A673 (cell line): ENCODE measurements around the gene CUX1. TPM values are rescaled to one million over a fixed set of nuclear protein-coding genes. Genes with fewer than 3 reads are reported as not detected.

Experiments used
- BruUV-seq: library from RNA; stranded (reverse); fragments of 400-500 nt; replicated peaks from 2 replicates; lab custom pipeline; 2021; lab: Mats Ljungman, UMichigan
- CTCF ChIA-PET: fragments of 300-600 bp; sonication (Branson Sonifier 250); formaldehyde crosslinking; loops from one replicate; lab custom pipeline; 2022; ENCODE audit warnings: antibody characterized with exemption; lab: Charles Lee
- POLR2A ChIA-PET: fragments of 300-600 bp; sonication (Branson Sonifier 250); formaldehyde crosslinking; loops from one replicate; lab custom pipeline; 2022; ENCODE audit warnings: antibody characterized with exemption; ENCODE audit not compliant: low non-redundant PET; lab: Charles Lee
- DNase-seq: peaks from one replicate; pipeline ENCODE4 v3.0.0-alpha.2; 2015; ENCODE audit warnings: low spot score
- H3K27ac ChIP-seq: fragments of 200-600 bp; sonication (generic); 2 replicates; pipeline ENCODE4 v1.5.1; 2016; ENCODE audit warnings: mixed run types, low read depth, mild to moderate bottlenecking, mixed read lengths, antibody characterized with exemption, low read length; ENCODE audit not compliant: poor library complexity, severe bottlenecking
- H3K27me3 ChIP-seq: fragments of 200-600 bp; sonication (generic); replicated peaks from 2 replicates; pipeline ENCODE4 v1.6.1; 2017; ENCODE audit warnings: mixed run types, low read depth, mild to moderate bottlenecking, mixed read lengths, antibody characterized with exemption, low read length; ENCODE audit not compliant: insufficient read depth, poor library complexity
- H3K36me3 ChIP-seq: fragments of 200-600 bp; sonication (generic); 2 replicates; pipeline ENCODE4 v1.6.1; 2016; ENCODE audit warnings: mixed run types, mild to moderate bottlenecking, mixed read lengths, antibody characterized with exemption, low read length; ENCODE audit not compliant: insufficient read depth, poor library complexity, severe bottlenecking
- H3K4me1 ChIP-seq: fragments of 200-600 bp; sonication (generic); 2 replicates; pipeline ENCODE4 v1.6.1; 2017; ENCODE audit warnings: mixed run types, mild to moderate bottlenecking, mixed read lengths, antibody characterized with exemption, low read length; ENCODE audit not compliant: insufficient read depth, poor library complexity, severe bottlenecking
- H3K4me3 ChIP-seq: fragments of 200-600 bp; sonication (generic); 2 replicates; pipeline ENCODE4 v1.5.1; 2016; ENCODE audit warnings: low read depth, mixed run types, mild to moderate bottlenecking, mixed read lengths, low read length; ENCODE audit not compliant: poor library complexity, severe bottlenecking
- H3K9me3 ChIP-seq: fragments of 200-600 bp; sonication (generic); 2 replicates; pipeline ENCODE4 v1.6.1; 2016; ENCODE audit warnings: mixed run types, low read depth, mild to moderate bottlenecking, mixed read lengths, antibody characterized with exemption, low read length; ENCODE audit not compliant: poor library complexity, severe bottlenecking
- CTCF ChIP-seq: fragments of 300-800, 200-600 bp; sonication (generic); conservative IDR thresholded peaks from 2 replicates; pipeline ENCODE4 v1.5.1; 2017; ENCODE audit warnings: low read depth, mild to moderate bottlenecking, antibody characterized with exemption, low read length, moderate library complexity, mixed read lengths
- EZH2 ChIP-seq: fragments of 200-600 bp; sonication (generic); IDR thresholded peaks from 2 replicates; pipeline ENCODE4 v1.6.1; 2017; ENCODE audit warnings: borderline replicate concordance, low read depth, mild to moderate bottlenecking, mixed read lengths, antibody characterized with exemption, low read length; ENCODE audit not compliant: poor library complexity, severe bottlenecking
- intact Hi-C: fragments of 100-400 bp; cut with micrococcal nuclease; formaldehyde crosslinking; loops from one replicate; pipeline ENCODE4 v1.10.0; 2022; ENCODE audit not compliant: unreplicated experiment
- total RNA-seq: library from RNA; stranded (reverse); gene quantifications from 2 replicates; pipeline ENCODE4 v1.2.3, GENCODE V29; 2021

CUX1 gene
- total RNA-seq, 1 experiment from 2014 or later: 49.4 TPM

DNA sequence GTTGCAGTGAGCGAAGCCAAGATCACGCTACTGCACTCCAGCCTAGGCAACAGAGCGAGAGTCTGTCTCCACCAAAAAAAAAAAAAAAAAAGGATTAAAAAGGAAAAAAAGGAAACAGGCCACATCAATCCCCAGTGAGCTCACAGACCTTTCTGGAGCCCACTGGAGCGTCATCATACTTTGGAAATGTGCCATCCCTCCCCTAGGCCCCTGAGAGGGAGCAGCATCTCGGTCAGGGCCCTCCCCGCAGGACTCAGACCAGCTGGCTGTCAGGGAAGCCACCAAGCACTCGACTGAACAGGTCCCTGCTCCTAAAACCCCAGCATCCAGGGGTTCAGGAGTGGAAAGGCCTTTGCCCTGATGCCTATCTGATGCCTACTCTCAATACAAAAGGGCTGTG is 371.3 kb downstream of the CUX1 start:
- intact Hi-C loops: no loop called here
- POLR2A ChIA-PET: interaction anchor here (0.6 kb wide), 1 partner anchor 215 kb away, joined by 8 read pairs; no protein-coding TSS in a partner anchor
- Histone ChIP-seq H3K9me3 (no peaks in the 10 kb centered on the region), H3K4me1 (peaks cover 9% of the 10 kb centered on the region), H3K27me3 (no peaks in the 10 kb centered on the region), H3K27ac (no peak overlapping the region), H3K4me3 (no peak overlapping the region), H3K36me3 (no peaks in the 10 kb centered on the region)
- TF ChIP-seq EZH2 (no peak), CTCF (no peak)
- CTCF ChIA-PET: no interaction called here
- no TSS peak for BruUV-seq
- DNase-seq: no peak

GRCh38 chr7:102189756-102190155 is 372.3 kb downstream of the CUX1 start:
- ChIA-PET CTCF (no interaction called here), POLR2A (no interaction called here)
- H3K9me3 ChIP-seq: no peaks in the 10 kb centered on the region
- DNase-seq: no peak
- H3K4me1 ChIP-seq: peaks cover 9% of the 10 kb centered on the region
- H3K27me3 ChIP-seq: no peaks in the 10 kb centered on the region
- H3K27ac ChIP-seq: no peak overlapping the region
- H3K36me3 ChIP-seq: no peaks in the 10 kb centered on the region
- TF ChIP-seq EZH2: no peak
- no peak for TF ChIP-seq CTCF
- H3K4me3 ChIP-seq: no peak overlapping the region
- BruUV-seq: no TSS peak
- intact Hi-C loops: no loop called here

DNA sequence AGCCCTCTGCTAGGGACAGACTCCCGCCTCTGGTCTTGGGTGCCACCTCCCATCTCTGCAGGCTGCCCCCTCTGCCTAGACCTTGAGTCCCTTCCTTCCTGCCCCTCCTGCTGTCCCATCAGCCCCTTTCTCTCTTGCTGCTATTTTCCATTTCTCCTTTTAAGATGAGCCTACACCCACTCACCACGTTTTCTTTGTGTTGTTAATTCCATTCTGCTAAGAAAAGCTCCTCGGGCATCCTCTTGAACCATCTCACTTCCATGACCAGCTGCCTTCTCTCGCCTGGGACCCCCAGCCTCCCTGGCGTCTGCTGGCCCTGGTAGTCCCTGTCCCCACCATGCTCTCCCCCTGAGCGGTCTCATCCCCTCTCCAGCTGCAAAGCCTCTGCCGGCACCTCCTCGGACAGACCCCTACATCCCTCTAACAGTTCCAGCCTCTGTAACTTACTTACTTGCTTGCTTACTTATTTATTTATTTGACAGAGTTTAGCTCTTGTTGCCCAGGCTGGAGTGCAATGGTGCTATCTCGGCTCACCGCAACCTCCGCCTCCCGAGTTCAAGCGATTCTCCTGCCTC is 373.4 kb downstream of the CUX1 start:
- Histone ChIP-seq H3K27me3 (no peaks in the 10 kb centered on the region), H3K27ac (no peak overlapping the region), H3K4me1 (peaks cover 9% of the 10 kb centered on the region), H3K36me3 (no peaks in the 10 kb centered on the region), H3K4me3 (no peak overlapping the region), H3K9me3 (no peaks in the 10 kb centered on the region)
- no peak for DNase-seq
- intact Hi-C loops: no loop called here
- POLR2A ChIA-PET: no interaction called here
- CTCF ChIA-PET: no interaction called here
- no TSS peak for BruUV-seq
- TF ChIP-seq EZH2 (no peak), CTCF (no peak)
